ENCODE data around the gene AMZ1. TPM values are rescaled to one million over a fixed set of nuclear protein-coding genes. Genes with fewer than 3 reads are reported as not detected.
"Not testable (repeated sequence)": the region's sequence is repeated elsewhere in the genome, so short reads cannot be mapped to it uniquely, and the experiment has no call there.

Gene AMZ1
- total RNA-seq, 2 experiments from 2014 or later, result 0.04 TPM; not detected in 1

DNA sequence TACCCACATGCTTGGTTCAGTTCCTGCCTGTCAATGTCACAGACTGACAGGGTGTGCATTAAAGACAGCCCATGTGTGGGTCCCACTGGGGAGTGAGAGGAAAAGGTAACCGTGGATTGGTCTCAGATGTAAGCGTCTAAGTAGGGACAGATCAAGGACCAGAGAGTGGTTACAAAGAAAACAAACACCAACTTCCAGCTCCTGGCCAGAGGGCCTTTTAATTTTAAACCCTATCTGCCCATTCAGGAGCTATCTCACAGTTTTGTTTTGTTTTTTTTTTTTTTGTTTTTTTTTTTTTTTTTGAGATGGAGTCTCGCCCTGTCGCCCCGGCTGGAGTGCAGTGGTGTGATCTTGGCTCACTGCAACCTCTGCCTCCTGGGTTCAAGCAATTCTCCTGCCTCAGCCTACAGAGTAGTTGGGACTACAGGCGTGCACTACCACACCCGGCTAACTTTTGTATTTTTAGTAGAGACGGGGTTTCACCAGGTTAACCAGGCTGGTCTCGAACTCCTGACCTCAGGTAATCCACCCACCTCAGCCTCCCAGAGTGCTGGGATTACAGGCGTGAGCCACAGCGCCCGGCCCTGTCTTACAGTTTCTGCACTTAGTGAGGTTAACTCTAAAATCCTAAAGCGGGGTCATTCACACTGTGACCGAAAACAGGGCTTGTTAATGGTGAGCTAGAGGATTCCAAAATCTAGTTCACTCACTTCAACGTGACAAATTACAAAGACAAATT, 49.2 kb downstream of the AMZ1 start:
- H3K4me3 Mint-ChIP-seq, DNase-seq, H3K27me3 Mint-ChIP-seq, H3K9me3 Mint-ChIP-seq, H3K27ac Mint-ChIP-seq: not testable (repeated sequence)
- Mint-ChIP-seq H3K4me1 (peaks cover 37% of the 10 kb centered on the region), H3K36me3 (peaks cover 12% of the 10 kb centered on the region)

GRCh38 chr7:2737771-2738540, 50.0 kb downstream of the AMZ1 start:
- DNase-seq, result no peak
- H3K36me3 Mint-ChIP-seq, result peaks cover 9% of the 10 kb centered on the region
- no peaks in the 10 kb centered on the region for H3K9me3 Mint-ChIP-seq
- peaks cover 30% of the 10 kb centered on the region for H3K4me1 Mint-ChIP-seq
- H3K27me3 Mint-ChIP-seq, result peaks cover 3% of the 10 kb centered on the region
- H3K4me3 Mint-ChIP-seq, result no peak overlapping the region
- H3K27ac Mint-ChIP-seq, result no peak overlapping the region

- H3K4me3 Mint-ChIP-seq, result no peak overlapping the region
- H3K9me3 Mint-ChIP-seq, result no peaks in the 10 kb centered on the region
- no peak for DNase-seq
- no peak overlapping the region for H3K27ac Mint-ChIP-seq
- H3K4me1 Mint-ChIP-seq, result peaks cover 21% of the 10 kb centered on the region
- H3K27me3 Mint-ChIP-seq, result peaks cover 3% of the 10 kb centered on the region
- peaks cover 4% of the 10 kb centered on the region for H3K36me3 Mint-ChIP-seq
Measured at GRCh38 chr7:2738766-2739549, 51.0 kb downstream of the AMZ1 start.

GRCh38 chr7:2743523-2744185, 55.7 kb downstream of the AMZ1 start:
- H3K27ac Mint-ChIP-seq, H3K9me3 Mint-ChIP-seq, H3K4me3 Mint-ChIP-seq, DNase-seq, H3K4me1 Mint-ChIP-seq, H3K27me3 Mint-ChIP-seq, H3K36me3 Mint-ChIP-seq: not testable (repeated sequence)

DNA sequence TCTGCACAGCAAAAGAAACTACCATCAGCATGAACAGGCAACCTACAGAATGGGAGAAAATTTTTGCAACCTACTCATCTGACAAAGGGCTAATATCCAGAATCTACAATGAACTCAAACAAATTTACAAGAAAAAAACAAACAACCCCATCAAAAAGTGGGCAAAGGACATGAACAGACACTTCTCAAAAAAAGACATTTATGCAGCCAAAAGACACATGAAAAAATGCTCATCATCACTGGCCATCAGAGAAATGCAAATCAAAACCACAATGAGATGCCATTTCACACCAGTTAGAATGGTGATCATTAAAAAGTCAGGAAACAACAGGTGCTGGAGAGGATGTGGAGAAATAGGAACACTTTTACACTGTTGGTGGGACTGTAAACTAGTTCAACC, 60.7 kb downstream of the AMZ1 start:
- not testable (repeated sequence) for H3K4me1 Mint-ChIP-seq, H3K4me3 Mint-ChIP-seq

DNA sequence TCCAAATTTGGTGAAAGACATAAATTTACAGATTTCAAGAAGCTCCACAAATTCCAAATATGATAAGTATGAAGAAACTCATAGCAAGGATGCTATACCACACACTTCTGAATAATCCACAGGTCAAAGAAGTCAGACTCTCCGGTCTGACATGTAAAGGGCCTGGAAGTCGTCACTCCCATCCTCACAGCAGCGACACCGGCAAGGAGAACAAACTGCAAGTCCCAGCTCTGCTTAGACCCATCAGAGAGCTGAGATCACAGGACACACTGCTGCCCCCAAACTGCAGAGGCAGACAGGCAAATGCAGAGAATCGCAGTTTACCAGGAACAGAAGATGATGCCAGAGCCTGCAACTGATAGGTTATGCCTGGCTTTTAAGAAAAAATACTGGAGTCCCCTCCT, 62.0 kb downstream of the AMZ1 start:
- H3K27me3 Mint-ChIP-seq, result no peaks in the 10 kb centered on the region

More for the DNA sequence above, 60.7 kb downstream of the AMZ1 start:
- H3K27ac Mint-ChIP-seq, DNase-seq, H3K27me3 Mint-ChIP-seq, H3K9me3 Mint-ChIP-seq: not testable (repeated sequence)
- peaks cover 14% of the 10 kb centered on the region for H3K36me3 Mint-ChIP-seq

DNA sequence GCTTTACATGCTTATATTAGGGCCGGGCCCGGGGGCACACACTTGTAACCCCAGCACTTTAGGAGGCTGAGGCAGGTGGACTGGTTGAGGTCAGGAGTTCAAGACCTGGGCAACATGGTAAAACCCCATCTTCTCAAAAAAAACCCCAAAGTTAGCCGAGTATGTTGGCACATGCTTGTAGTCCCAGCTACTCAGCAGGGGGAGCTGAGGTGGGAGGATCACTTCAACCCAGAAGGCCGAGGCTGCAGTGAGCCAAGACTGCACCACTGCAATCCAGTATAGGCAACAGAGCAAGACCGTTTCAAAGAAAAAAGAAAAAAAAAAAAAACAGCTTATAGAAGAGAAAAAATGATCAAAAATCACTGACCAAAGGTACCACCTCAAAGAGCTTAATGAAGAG, 63.1 kb downstream of the AMZ1 start:
- Mint-ChIP-seq H3K36me3 (peaks cover 25% of the 10 kb centered on the region), H3K27me3 (no peaks in the 10 kb centered on the region), H3K27ac (no peak overlapping the region), H3K4me3 (no peak overlapping the region), H3K4me1 (peaks cover 2% of the 10 kb centered on the region), H3K9me3 (peaks cover 5% of the 10 kb centered on the region)
- no peak for DNase-seq

More for the DNA sequence above, 62.0 kb downstream of the AMZ1 start:
- no peak for DNase-seq
- no peak overlapping the region for H3K4me3 Mint-ChIP-seq
- H3K27ac Mint-ChIP-seq, result no peak overlapping the region
- peaks cover 4% of the 10 kb centered on the region for H3K9me3 Mint-ChIP-seq
- H3K36me3 Mint-ChIP-seq, result peaks cover 16% of the 10 kb centered on the region
- peaks cover 2% of the 10 kb centered on the region for H3K4me1 Mint-ChIP-seq

DNA sequence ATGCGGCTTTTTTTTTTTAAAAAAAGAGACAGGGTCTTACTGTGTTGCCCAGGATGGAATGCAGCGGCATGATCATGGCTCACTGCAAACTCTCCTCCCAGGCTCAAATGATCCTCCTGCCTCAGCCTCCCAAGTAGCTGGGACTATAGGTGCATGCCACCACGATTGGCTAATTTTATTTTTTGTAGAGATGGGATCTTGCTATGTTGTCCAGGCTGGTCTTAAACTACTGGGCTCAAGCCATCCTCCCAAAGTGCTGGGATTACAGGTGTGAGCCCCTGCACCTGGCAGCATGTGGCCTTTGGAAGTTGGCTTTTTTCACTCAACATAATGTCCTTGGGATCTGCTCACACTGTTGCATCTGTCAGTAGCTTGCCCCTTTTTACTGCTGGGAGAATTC, 65.1 kb downstream of the AMZ1 start:
- peaks cover 12% of the 10 kb centered on the region for H3K4me1 Mint-ChIP-seq
- no peak overlapping the region for H3K4me3 Mint-ChIP-seq
- no peak for DNase-seq
- no peaks in the 10 kb centered on the region for H3K27me3 Mint-ChIP-seq
- H3K36me3 Mint-ChIP-seq, result peaks cover 29% of the 10 kb centered on the region
- no peak overlapping the region for H3K27ac Mint-ChIP-seq
- peaks cover 4% of the 10 kb centered on the region for H3K9me3 Mint-ChIP-seq

GRCh38 chr7:2754086-2754485, 66.1 kb downstream of the AMZ1 start:
- H3K9me3 Mint-ChIP-seq, result peaks cover 2% of the 10 kb centered on the region
- no peak for DNase-seq
- H3K36me3 Mint-ChIP-seq, result peaks cover 33% of the 10 kb centered on the region
- H3K4me1 Mint-ChIP-seq, result peaks cover 19% of the 10 kb centered on the region
- H3K27me3 Mint-ChIP-seq, result no peaks in the 10 kb centered on the region
- H3K4me3 Mint-ChIP-seq, result no peak overlapping the region
- no peak overlapping the region for H3K27ac Mint-ChIP-seq

GRCh38 chr7:2754912-2755311, 66.9 kb downstream of the AMZ1 start:
- peaks cover 24% of the 10 kb centered on the region for H3K4me1 Mint-ChIP-seq
- no peak for DNase-seq
- no peak overlapping the region for H3K4me3 Mint-ChIP-seq
- no peaks in the 10 kb centered on the region for H3K27me3 Mint-ChIP-seq
- no peak overlapping the region for H3K27ac Mint-ChIP-seq
- peaks cover 2% of the 10 kb centered on the region for H3K9me3 Mint-ChIP-seq
- H3K36me3 Mint-ChIP-seq, result peaks cover 33% of the 10 kb centered on the region

DNA sequence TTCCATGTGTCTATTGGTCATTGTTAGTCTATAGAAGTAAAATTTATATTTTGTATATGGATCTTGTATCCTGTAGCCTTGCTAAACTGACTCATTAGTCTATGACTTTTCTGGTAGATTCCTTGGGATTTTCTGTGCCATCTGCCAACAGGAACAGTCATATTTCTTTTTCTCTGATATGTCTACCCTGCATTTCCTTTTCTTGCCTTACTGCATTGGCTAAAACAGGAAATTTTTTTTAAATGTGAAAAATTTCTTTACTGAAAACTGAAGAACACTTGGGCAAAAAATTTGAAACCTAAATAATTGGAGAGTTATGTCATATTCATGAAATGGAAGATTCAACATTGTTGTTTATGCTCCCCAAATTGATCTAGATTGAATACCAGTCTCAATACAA, 67.5 kb downstream of the AMZ1 start:
- H3K27ac Mint-ChIP-seq, result no peak overlapping the region
- no peak for DNase-seq
- H3K27me3 Mint-ChIP-seq, result no peaks in the 10 kb centered on the region
- peaks cover 35% of the 10 kb centered on the region for H3K36me3 Mint-ChIP-seq
- no peak overlapping the region for H3K4me3 Mint-ChIP-seq
- H3K9me3 Mint-ChIP-seq, result peaks cover 2% of the 10 kb centered on the region
- H3K4me1 Mint-ChIP-seq, result peaks cover 30% of the 10 kb centered on the region

- H3K4me1 Mint-ChIP-seq, result peaks cover 37% of the 10 kb centered on the region
- no peak overlapping the region for H3K4me3 Mint-ChIP-seq
- peak overlapping the region; percentile 94 for H3K27ac Mint-ChIP-seq
- H3K36me3 Mint-ChIP-seq, result peaks cover 34% of the 10 kb centered on the region
- no peak for DNase-seq
- H3K9me3 Mint-ChIP-seq, result peaks cover 2% of the 10 kb centered on the region
- no peaks in the 10 kb centered on the region for H3K27me3 Mint-ChIP-seq
Measured at GRCh38 chr7:2757361-2757903, 69.4 kb downstream of the AMZ1 start.

DNA sequence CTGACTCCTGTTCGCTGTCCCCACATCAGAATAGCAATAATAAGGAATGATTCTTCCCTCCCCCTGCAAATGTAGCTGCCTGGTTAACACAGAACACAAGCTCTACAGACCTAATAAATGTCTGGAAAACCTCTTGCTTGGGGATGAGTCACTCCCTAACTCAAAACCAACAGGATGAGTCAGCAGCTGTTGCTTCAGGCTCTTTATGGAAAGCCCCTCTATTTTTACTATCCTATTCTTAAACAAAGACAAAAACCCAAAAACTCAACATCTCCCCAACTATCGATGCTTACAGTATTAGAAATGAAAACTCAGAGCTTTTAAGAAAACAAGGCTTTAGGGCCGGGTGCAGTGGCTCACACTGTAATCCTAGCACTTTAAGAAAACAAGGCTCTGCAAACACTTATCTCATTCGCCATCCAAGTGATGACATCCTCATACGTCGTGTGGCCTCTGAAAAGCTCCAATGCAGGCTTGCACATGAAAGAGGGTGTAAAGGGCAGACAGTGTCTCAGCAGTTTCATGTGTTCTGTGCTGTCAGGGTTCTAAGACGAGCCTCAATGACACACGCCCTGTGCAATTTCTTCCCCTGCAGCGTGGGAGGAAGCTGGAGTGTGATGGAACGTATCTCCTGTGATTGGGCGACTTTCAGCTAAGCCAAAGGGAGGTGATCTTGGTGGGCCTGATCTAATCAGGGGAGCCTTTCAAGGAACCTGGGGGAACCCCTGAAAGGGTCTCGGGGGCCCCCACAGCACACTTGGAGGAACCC, 70.1 kb downstream of the AMZ1 start:
- Mint-ChIP-seq H3K9me3 (peaks cover 2% of the 10 kb centered on the region), H3K36me3 (peaks cover 35% of the 10 kb centered on the region), H3K27ac (peak overlapping the region; percentile 94), H3K4me1 (peaks cover 35% of the 10 kb centered on the region), H3K27me3 (no peaks in the 10 kb centered on the region), H3K4me3 (peak overlapping the region; percentile 63)
- peak; percentile 78 for DNase-seq
